Right atrium auricular region (tissue), 2 donors: Measurements from ENCODE around the gene TRIO. TPM values are rescaled to one million over a fixed set of nuclear protein-coding genes. Genes with fewer than 3 reads are reported as not detected.
"Not testable (repeated sequence)": the region's sequence is repeated elsewhere in the genome, so short reads cannot be mapped to it uniquely, and the experiment has no call there.

Experiments used
- DNase-seq: peaks from one replicate; pipeline ENCODE4 v3.0.0-alpha.2; 2019; ENCODE audit warnings: low spot score
- H3K27ac ChIP-seq, 2 donors: fragments of 200-600 bp; sonication (generic); 1 replicate in 1 of 2; 2 replicates in 1 of 2; pipeline ENCODE4 v1.5.1; 2016 to 2019
- H3K27me3 ChIP-seq, 2 donors: fragments of 200-600 bp; sonication (generic); one replicate each; pipeline versions ENCODE4 v1.5.1 to v1.6.0; 2017 to 2019
- H3K36me3 ChIP-seq: fragments of 200-600 bp; sonication (generic); one replicate; pipeline ENCODE4 v1.5.1; 2016
- H3K4me1 ChIP-seq, 2 donors: fragments of 200-600 bp; sonication (generic); one replicate each; pipeline versions ENCODE4 v1.5.1 to v1.6.0; 2017 to 2019
- H3K4me3 ChIP-seq, 2 donors: fragments of 200-600 bp; sonication (generic); 1 replicate in 1 of 2; 2 replicates in 1 of 2; pipeline ENCODE4 v1.5.1; 2017 to 2019; ENCODE audit warnings: mild to moderate bottlenecking in 1 of 2, moderate library complexity in 1 of 2
- H3K9me3 ChIP-seq, 2 donors: fragments of 200-600 bp; sonication (generic); one replicate each; pipeline ENCODE4 v1.5.1; 2019
- CTCF ChIP-seq, 2 donors: fragments of 200-600 bp; sonication (generic); IDR thresholded peaks; one replicate each; pipeline ENCODE4 v1.5.1; 2019; ENCODE audit warnings: antibody characterized with exemption in 2 of 2
- total RNA-seq, 2 donors: library from RNA; depleted of rRNA; stranded (reverse); fragments of >200 nt; gene quantifications; one replicate each; pipeline ENCODE4 v1.1.0, GENCODE V29; 2016

Gene TRIO
- total RNA-seq: 10 to 100 TPM; 51.6 to 67.0 TPM

DNA sequence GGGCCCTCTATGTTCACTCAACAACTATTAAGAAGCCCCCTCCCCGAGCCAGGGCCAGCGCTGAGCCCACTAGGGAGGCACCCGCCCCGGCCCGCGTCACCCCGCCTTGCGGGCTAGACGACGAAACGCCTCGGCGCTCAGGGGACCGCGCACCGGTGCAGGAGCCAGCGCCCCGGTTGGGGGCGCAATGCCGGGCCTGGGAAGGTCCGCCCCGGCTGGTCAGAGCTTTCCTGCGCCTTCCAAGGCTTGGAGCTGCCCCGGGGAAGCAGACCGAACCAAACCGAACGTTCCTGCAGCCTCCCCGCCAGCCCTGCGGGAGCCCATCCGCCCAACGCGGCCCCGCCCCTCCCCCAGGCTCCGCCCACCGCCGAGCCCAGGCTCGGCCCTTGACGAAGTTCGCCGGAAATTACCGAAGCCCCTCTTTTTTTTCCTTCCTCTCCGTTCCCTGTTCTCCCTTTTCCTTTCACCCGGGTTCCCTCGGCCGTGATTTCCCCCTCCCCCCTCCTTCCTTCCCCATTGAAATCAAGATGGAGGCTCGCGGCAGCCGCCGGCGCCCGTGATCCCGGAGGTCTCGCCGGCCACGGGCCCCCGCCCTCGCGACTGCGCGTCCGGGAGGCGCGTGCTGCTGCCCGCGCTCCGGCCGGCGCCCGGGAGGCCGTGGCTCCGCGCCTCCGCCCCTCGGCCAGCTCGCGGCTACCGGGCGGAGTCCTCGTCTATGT lies at the start of gene TRIO:
TRIO (plus strand) TSS at position 516 of the 719 bp plus-strand sequence. CDS start 384 bp downstream, outside the sequence.
- Histone ChIP-seq H3K4me3 (peak within 1 kb of the TSS; percentile 83), H3K27me3 (no peaks in the 10 kb centered on the region), H3K36me3 (no peaks in the 10 kb centered on the region), H3K27ac (peak within 1 kb of the TSS; percentile 92 to 94), H3K4me1 (peaks cover 0 to 37% of the 10 kb centered on the region in 2 donors), H3K9me3 (no peaks in the 10 kb centered on the region)
- DNase-seq: peak; percentile 91
- TF ChIP-seq CTCF (IDR thresholded peaks at IDR 0.05): peak; percentile 39 to 79

DNA sequence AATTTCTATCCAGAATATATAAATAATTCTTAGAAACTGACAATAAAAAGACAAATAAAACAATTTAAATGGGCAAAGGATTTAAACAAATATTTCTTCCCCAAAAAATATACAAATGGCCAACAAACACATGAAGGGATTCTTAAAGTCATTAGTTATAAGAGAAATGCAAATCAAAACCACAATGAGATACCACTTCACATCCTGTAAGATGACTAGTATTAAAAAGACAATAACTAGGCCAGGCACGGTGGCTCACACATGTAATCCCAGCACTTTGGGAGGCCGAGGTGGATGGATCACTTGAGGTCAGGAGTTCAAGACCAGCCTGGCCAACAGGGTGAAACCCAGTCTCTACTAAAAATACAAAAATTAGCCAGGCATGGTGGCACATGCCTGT lies 45.8 kb upstream of the TRIO start:
- not testable (repeated sequence) for H3K4me3 ChIP-seq, DNase-seq, H3K36me3 ChIP-seq, H3K4me1 ChIP-seq, H3K27me3 ChIP-seq, H3K27ac ChIP-seq, H3K9me3 ChIP-seq

- Histone ChIP-seq H3K4me1 (no peaks in the 10 kb centered on the region), H3K27me3 (no peaks in the 10 kb centered on the region), H3K27ac (no peak overlapping the region), H3K4me3 (no peak overlapping the region), H3K36me3 (no peaks in the 10 kb centered on the region), H3K9me3 (no peaks in the 10 kb centered on the region)
- no peak for DNase-seq
- no peak for TF ChIP-seq CTCF (IDR thresholded peaks at IDR 0.05)
Measured at GRCh38 chr5:14097998-14098471, 45.1 kb upstream of the TRIO start.

- no peak for TF ChIP-seq CTCF (IDR thresholded peaks at IDR 0.05)
- Histone ChIP-seq H3K27ac (no peak overlapping the region), H3K27me3 (no peaks in the 10 kb centered on the region), H3K36me3 (no peaks in the 10 kb centered on the region), H3K4me3 (no peak overlapping the region), H3K4me1 (no peaks in the 10 kb centered on the region), H3K9me3 (no peaks in the 10 kb centered on the region)
- no peak for DNase-seq
Measured at GRCh38 chr5:14100281-14100680, 42.9 kb upstream of the TRIO start.

GRCh38 chr5:14101922-14102321 lies 41.2 kb upstream of the TRIO start:
- no peak for DNase-seq
- no peaks in the 10 kb centered on the region for H3K27me3 ChIP-seq
- no peaks in the 10 kb centered on the region for H3K4me1 ChIP-seq
- no peaks in the 10 kb centered on the region for H3K9me3 ChIP-seq
- H3K4me3 ChIP-seq: no peak overlapping the region
- TF ChIP-seq CTCF (IDR thresholded peaks at IDR 0.05): no peak
- no peaks in the 10 kb centered on the region for H3K36me3 ChIP-seq
- H3K27ac ChIP-seq: no peak overlapping the region

GRCh38 chr5:14102666-14103065 lies 40.5 kb upstream of the TRIO start:
- Histone ChIP-seq H3K27me3 (no peaks in the 10 kb centered on the region), H3K36me3 (no peaks in the 10 kb centered on the region), H3K9me3 (no peaks in the 10 kb centered on the region), H3K27ac (no peak overlapping the region), H3K4me3 (no peak overlapping the region), H3K4me1 (no peaks in the 10 kb centered on the region)
- no peak for DNase-seq
- TF ChIP-seq CTCF (IDR thresholded peaks at IDR 0.05): no peak
